ENCODE measurements around the gene FAM131A.
A peak's percentile ranks its signal among the peaks of the same experiment; 100 is the strongest.
"Not testable (repeated sequence)": the region's sequence is repeated elsewhere in the genome, so short reads cannot be mapped to it uniquely, and the experiment has no call there.

FAM131A gene

DNA sequence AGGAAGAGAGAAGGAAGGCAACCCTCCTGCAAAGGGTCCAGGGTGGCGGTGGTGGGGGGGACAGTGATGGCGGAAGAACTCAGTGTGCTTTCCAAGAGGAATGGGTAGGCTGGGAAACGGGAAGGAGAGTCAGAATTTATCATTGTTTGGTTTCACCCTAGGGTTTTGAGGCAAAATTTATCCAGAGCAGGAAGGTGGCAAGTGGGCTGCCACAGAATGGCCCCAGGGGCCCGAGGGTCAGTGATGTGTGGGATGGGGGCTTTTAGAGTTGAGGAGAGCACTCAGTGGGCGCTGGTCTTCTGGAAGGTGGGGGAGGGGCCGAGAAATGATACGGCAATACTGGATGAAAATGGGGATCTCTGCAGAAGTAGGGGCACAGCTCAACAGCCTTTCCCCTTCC, 581 bp downstream of the FAM131A start:
- Histone ChIP-seq H3K9me3 (ENCODE audit: control extremely low read depth in 1 of 5, control insufficient read depth in 4 of 5, insufficient read depth in 2 of 5, low read depth in 1 of 5, low read length in 4 of 5) (no peaks in the 10 kb centered on the region), H3K4me3 (ENCODE audit: control insufficient read depth in 1 of 7, extremely low read depth in 1 of 7, insufficient read depth in 4 of 7, low read depth in 2 of 7, low read length in 6 of 7) (no peak overlapping the region), H3K36me3 (ENCODE audit: control insufficient read depth in 4 of 4, insufficient read depth in 4 of 4, low read length in 3 of 4) (peaks cover 0 to 32% (median 23%) of the 10 kb centered on the region in 4 experiments), H3K27me3 (replicated peaks in 2 of 5; ENCODE audit: control insufficient read depth in 4 of 5, insufficient read depth in 5 of 5, low read length in 4 of 5) (no peaks in the 10 kb centered on the region), H3K27ac (ENCODE audit: insufficient read depth in 1 of 2, low read depth in 1 of 2, low read length in 2 of 2, poor library complexity in 1 of 2, severe bottlenecking in 2 of 2) (no peak overlapping the region), H3K4me1 (ENCODE audit: control extremely low read depth in 1 of 4, control insufficient read depth in 4 of 4, insufficient read depth in 4 of 4, low read length in 3 of 4) (peaks cover 1 to 32% (median 22%) of the 10 kb centered on the region in 4 experiments)
- ChIA-PET POLR2A (interaction anchor here (0.6 kb wide), 1 partner anchor 243 kb away, joined by 3 read pairs; no protein-coding TSS in a partner anchor), CTCF (interaction anchor here (1.0 to 4.3 kb wide), 11 partner anchors 11 to 99 kb away, joined by 3 to 29 read pairs (median 3); no protein-coding TSS in a partner anchor)
- no peak for DNase-seq
- WGBS (ENCODE audit: insufficient coverage), result 100% methylated on average over 5 of the region's 7 CpGs

DNA sequence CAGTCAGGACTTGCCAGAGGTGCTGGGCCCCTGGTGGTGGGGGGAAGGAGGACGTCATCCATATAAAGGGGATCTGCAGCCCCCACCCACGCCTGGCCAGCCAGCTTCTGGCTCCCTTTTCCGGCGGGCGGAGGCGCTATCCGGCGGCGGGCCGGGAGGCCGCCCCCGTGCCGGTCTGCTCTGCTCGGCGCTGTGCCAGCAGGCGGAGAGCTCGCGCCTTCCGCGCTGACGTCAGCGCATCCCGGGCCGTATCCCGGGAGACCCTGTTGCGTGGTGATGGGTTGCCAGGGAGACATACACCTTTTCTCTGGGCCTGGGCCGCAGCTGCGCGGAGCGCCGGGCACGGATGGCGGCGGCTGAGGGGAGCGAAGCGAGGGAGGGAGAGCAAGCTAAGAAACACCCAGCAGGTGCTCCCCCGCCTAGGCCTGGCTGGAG, 1.1 kb downstream of the FAM131A start:
- Histone ChIP-seq H3K36me3 (ENCODE audit: control insufficient read depth in 4 of 4, insufficient read depth in 4 of 4, low read length in 3 of 4) (peaks cover 0 to 27% (median 19%) of the 10 kb centered on the region in 4 experiments), H3K27me3 (replicated peaks in 2 of 5; ENCODE audit: control insufficient read depth in 4 of 5, insufficient read depth in 5 of 5, low read length in 4 of 5) (no peaks in the 10 kb centered on the region), H3K27ac (ENCODE audit: insufficient read depth in 1 of 2, low read depth in 1 of 2, low read length in 2 of 2, poor library complexity in 1 of 2, severe bottlenecking in 2 of 2) (no peak overlapping the region), H3K9me3 (ENCODE audit: control extremely low read depth in 1 of 5, control insufficient read depth in 4 of 5, insufficient read depth in 2 of 5, low read depth in 1 of 5, low read length in 4 of 5) (no peaks in the 10 kb centered on the region), H3K4me3 (ENCODE audit: control insufficient read depth in 1 of 7, extremely low read depth in 1 of 7, insufficient read depth in 4 of 7, low read depth in 2 of 7, low read length in 6 of 7) (no peak overlapping the region), H3K4me1 (ENCODE audit: control extremely low read depth in 1 of 4, control insufficient read depth in 4 of 4, insufficient read depth in 4 of 4, low read length in 3 of 4) (peaks cover 1 to 32% (median 22%) of the 10 kb centered on the region in 4 experiments)
- peak in 2 of 3 donors; percentile 45 to 57 for DNase-seq
- ChIA-PET CTCF (interaction anchor here (1.0 to 4.3 kb wide), 5 partner anchors 10 to 41 kb away, joined by 3 to 29 read pairs (median 3); no protein-coding TSS in a partner anchor), POLR2A (no interaction called here)
- 51% methylated on average over 35 of the region's 37 CpGs for WGBS (ENCODE audit: insufficient coverage)

DNA sequence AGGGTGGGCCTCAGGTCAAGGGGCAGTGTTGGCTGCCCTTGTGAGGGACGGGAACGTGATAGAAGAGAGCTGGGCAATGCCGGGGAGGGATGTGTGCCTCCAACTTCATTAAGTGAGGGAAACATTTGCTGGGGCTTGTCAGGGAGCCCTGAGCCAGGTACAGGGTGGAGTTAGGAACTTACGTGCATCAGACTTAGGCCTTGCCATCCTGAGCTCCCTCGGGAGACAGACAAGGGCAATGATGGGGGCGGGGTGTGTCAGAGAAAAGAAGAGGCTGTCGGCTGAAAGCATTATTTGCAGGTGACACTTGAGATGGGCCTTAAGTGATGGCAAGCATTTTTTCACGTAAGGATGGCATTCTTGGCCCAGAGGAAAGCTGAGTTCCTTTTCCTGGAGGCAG, 1.6 kb downstream of the FAM131A start:
- Histone ChIP-seq H3K4me3 (ENCODE audit: control insufficient read depth in 1 of 7, extremely low read depth in 1 of 7, insufficient read depth in 4 of 7, low read depth in 2 of 7, low read length in 6 of 7) (no peak overlapping the region), H3K36me3 (ENCODE audit: control insufficient read depth in 4 of 4, insufficient read depth in 4 of 4, low read length in 3 of 4) (peaks cover 0 to 22% (median 14%) of the 10 kb centered on the region in 4 experiments), H3K27ac (ENCODE audit: insufficient read depth in 1 of 2, low read depth in 1 of 2, low read length in 2 of 2, poor library complexity in 1 of 2, severe bottlenecking in 2 of 2) (no peak overlapping the region), H3K27me3 (replicated peaks in 2 of 5; ENCODE audit: control insufficient read depth in 4 of 5, insufficient read depth in 5 of 5, low read length in 4 of 5) (no peaks in the 10 kb centered on the region), H3K9me3 (ENCODE audit: control extremely low read depth in 1 of 5, control insufficient read depth in 4 of 5, insufficient read depth in 2 of 5, low read depth in 1 of 5, low read length in 4 of 5) (no peaks in the 10 kb centered on the region), H3K4me1 (ENCODE audit: control extremely low read depth in 1 of 4, control insufficient read depth in 4 of 4, insufficient read depth in 4 of 4, low read length in 3 of 4) (peaks cover 1 to 32% (median 22%) of the 10 kb centered on the region in 4 experiments)
- WGBS (ENCODE audit: insufficient coverage), result 88% methylated on average over 8 of the region's 8 CpGs
- ChIA-PET POLR2A (no interaction called here), CTCF (interaction anchor here (0.9 to 4.3 kb wide), 5 partner anchors 12 to 41 kb away, joined by 3 to 29 read pairs (median 3); no protein-coding TSS in a partner anchor)
- DNase-seq, result no peak

DNA sequence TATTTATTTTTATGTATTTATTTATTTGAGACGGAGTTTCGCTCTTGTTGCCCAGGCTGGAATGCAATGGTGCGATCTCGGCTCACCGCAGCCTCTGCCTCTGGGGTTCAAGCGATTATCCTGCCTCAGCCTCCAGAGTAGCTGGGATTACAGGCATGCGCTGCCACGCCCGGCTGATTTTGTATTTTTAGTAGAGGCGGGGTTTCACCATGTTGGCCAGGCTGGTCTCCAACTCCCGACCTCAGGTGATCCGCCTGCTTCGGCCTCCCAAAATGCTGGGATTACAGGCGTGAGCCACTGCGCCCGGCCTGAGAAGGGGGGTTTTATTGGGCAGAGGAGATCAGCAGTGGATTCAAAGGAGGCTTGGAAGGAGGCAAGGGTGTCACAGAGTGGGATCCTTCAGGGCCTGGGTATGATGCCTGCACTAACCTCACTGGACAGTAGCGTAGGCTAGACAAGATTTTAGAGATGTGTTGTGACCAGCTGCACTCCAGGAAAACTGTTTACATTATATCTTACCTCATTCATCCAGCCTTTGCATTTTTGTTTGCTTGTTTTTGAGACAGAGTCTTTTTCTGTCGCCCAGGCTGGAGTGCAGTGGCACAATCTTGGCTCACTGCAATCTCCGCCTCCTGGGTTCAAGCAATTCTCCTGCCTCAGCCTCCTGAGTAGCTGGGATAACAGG, 2.2 kb downstream of the FAM131A start:
- POLR2A ChIA-PET, DNase-seq: not testable (repeated sequence)
- H3K4me1 ChIP-seq (ENCODE audit: control extremely low read depth in 1 of 4, control insufficient read depth in 4 of 4, insufficient read depth in 4 of 4, low read length in 3 of 4), result peaks cover 1 to 30% (median 22%) of the 10 kb centered on the region in 4 experiments

DNA sequence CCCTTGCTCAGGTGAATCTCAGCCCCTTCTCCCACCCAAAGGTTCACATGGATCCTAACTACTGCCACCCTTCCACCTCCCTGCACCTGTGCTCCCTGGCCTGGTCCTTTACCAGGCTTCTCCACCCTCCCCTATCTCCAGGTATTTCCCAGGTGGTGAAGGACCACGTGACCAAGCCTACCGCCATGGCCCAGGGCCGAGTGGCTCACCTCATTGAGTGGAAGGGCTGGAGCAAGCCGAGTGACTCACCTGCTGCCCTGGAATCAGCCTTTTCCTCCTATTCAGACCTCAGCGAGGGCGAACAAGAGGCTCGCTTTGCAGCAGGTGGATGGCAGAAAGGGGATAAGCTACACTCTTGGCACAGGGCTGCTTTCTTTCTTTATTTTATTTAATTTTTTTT, 4.5 kb downstream of the FAM131A start:
- H3K9me3 ChIP-seq (ENCODE audit: control extremely low read depth in 1 of 5, control insufficient read depth in 4 of 5, insufficient read depth in 2 of 5, low read depth in 1 of 5, low read length in 4 of 5), result no peaks in the 10 kb centered on the region
- no peak overlapping the region for H3K4me3 ChIP-seq (ENCODE audit: control insufficient read depth in 1 of 7, extremely low read depth in 1 of 7, insufficient read depth in 4 of 7, low read depth in 2 of 7, low read length in 6 of 7)
- H3K4me1 ChIP-seq (ENCODE audit: control extremely low read depth in 1 of 4, control insufficient read depth in 4 of 4, insufficient read depth in 4 of 4, low read length in 3 of 4), result peaks cover 0 to 16% (median 12%) of the 10 kb centered on the region in 4 experiments
- no peak for DNase-seq
- peaks cover 0 to 15% (median 5%) of the 10 kb centered on the region in 4 experiments for H3K36me3 ChIP-seq (ENCODE audit: control insufficient read depth in 4 of 4, insufficient read depth in 4 of 4, low read length in 3 of 4)
- ChIA-PET POLR2A (no interaction called here), CTCF (interaction anchor here (0.9 to 1.5 kb wide), 4 partner anchors 9 to 30 kb away, joined by 3 to 6 read pairs (median 4); no protein-coding TSS in a partner anchor)
- no peak overlapping the region for H3K27ac ChIP-seq (ENCODE audit: insufficient read depth in 1 of 2, low read depth in 1 of 2, low read length in 2 of 2, poor library complexity in 1 of 2, severe bottlenecking in 2 of 2)
- 99% methylated on average over 7 of the region's 7 CpGs for WGBS (ENCODE audit: insufficient coverage)
- H3K27me3 ChIP-seq (replicated peaks in 2 of 5; ENCODE audit: control insufficient read depth in 4 of 5, insufficient read depth in 5 of 5, low read length in 4 of 5), result no peaks in the 10 kb centered on the region

More for the DNA sequence above, 2.2 kb downstream of the FAM131A start:
- CTCF ChIA-PET, result interaction anchor here (0.9 to 4.3 kb wide), 4 partner anchors 12 to 34 kb away, joined by 3 to 29 read pairs (median 6); no protein-coding TSS in a partner anchor
- H3K36me3 ChIP-seq (ENCODE audit: control insufficient read depth in 4 of 4, insufficient read depth in 4 of 4, low read length in 3 of 4), result peaks cover 0 to 18% (median 12%) of the 10 kb centered on the region in 4 experiments
- H3K27me3 ChIP-seq (replicated peaks in 2 of 5; ENCODE audit: control insufficient read depth in 4 of 5, insufficient read depth in 5 of 5, low read length in 4 of 5); H3K4me3 ChIP-seq (ENCODE audit: control insufficient read depth in 1 of 7, extremely low read depth in 1 of 7, insufficient read depth in 4 of 7, low read depth in 2 of 7, low read length in 6 of 7); H3K9me3 ChIP-seq (ENCODE audit: control extremely low read depth in 1 of 5, control insufficient read depth in 4 of 5, insufficient read depth in 2 of 5, low read depth in 1 of 5, low read length in 4 of 5); H3K27ac ChIP-seq (ENCODE audit: insufficient read depth in 1 of 2, low read depth in 1 of 2, low read length in 2 of 2, poor library complexity in 1 of 2, severe bottlenecking in 2 of 2): not testable (repeated sequence)
- 98% methylated on average over 18 of the region's 19 CpGs for WGBS (ENCODE audit: insufficient coverage)

DNA sequence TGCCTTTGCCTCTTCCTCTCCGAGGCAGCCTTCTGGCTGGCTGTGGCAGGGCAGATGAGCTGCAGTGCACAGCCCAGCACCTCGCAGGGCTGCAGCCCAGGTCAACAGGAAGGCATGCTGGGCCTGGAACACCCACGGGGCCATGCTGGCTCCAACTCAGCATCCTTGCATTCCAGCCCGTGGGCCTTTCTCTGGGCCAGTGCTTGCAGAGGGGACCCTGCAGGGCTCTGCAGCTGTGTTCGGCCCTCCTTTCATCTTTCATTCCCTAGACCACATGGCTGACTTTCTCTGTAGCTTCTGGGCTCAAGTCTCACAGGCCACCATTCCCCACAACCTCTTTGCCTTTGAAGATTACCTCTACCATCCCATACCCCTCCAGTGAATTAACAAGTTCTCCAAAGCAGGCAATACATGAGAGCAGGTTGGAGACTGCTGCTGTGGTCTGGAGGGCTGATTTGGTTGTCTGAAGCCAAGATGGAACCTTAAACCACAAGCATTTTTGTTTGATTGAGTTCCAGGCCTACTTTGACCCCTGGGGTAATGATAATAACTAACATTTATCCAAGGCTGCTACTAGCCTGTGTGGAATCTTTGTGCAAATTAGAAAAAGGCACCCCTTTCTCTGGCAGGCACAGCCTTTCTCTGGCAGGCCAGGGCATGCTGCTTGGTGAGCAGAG, 5.9 kb downstream of the FAM131A start:
- peaks cover 0 to 15% (median 5%) of the 10 kb centered on the region in 4 experiments for H3K36me3 ChIP-seq (ENCODE audit: control insufficient read depth in 4 of 4, insufficient read depth in 4 of 4, low read length in 3 of 4)
- WGBS (ENCODE audit: insufficient coverage), result 100% methylated on average over 4 of the region's 5 CpGs
- CTCF ChIA-PET, result interaction anchor here (0.9 to 2.1 kb wide), 3 partner anchors 8 to 41 kb away, joined by 3 to 6 read pairs (median 4); no protein-coding TSS in a partner anchor
- H3K9me3 ChIP-seq (ENCODE audit: control extremely low read depth in 1 of 5, control insufficient read depth in 4 of 5, insufficient read depth in 2 of 5, low read depth in 1 of 5, low read length in 4 of 5), result no peaks in the 10 kb centered on the region
- peaks cover 0 to 25% (median 12%) of the 10 kb centered on the region in 4 experiments for H3K4me1 ChIP-seq (ENCODE audit: control extremely low read depth in 1 of 4, control insufficient read depth in 4 of 4, insufficient read depth in 4 of 4, low read length in 3 of 4)
- H3K27ac ChIP-seq (ENCODE audit: insufficient read depth in 1 of 2, low read depth in 1 of 2, low read length in 2 of 2, poor library complexity in 1 of 2, severe bottlenecking in 2 of 2), result no peak overlapping the region
- H3K4me3 ChIP-seq (ENCODE audit: control insufficient read depth in 1 of 7, extremely low read depth in 1 of 7, insufficient read depth in 4 of 7, low read depth in 2 of 7, low read length in 6 of 7), result no peak overlapping the region
- H3K27me3 ChIP-seq (replicated peaks in 2 of 5; ENCODE audit: control insufficient read depth in 4 of 5, insufficient read depth in 5 of 5, low read length in 4 of 5), result no peaks in the 10 kb centered on the region
- POLR2A ChIA-PET, result no interaction called here
- DNase-seq, result no peak

All from common myeloid progenitor, CD34-positive (primary cell).